Measurements from ENCODE around the gene RGS7BP. TPM values are rescaled to one million over a fixed set of nuclear protein-coding genes. Genes with fewer than 3 reads are reported as not detected.

RGS7BP gene
- total RNA-seq, 1 donor from 2014 or later: 0.43 TPM

DNA sequence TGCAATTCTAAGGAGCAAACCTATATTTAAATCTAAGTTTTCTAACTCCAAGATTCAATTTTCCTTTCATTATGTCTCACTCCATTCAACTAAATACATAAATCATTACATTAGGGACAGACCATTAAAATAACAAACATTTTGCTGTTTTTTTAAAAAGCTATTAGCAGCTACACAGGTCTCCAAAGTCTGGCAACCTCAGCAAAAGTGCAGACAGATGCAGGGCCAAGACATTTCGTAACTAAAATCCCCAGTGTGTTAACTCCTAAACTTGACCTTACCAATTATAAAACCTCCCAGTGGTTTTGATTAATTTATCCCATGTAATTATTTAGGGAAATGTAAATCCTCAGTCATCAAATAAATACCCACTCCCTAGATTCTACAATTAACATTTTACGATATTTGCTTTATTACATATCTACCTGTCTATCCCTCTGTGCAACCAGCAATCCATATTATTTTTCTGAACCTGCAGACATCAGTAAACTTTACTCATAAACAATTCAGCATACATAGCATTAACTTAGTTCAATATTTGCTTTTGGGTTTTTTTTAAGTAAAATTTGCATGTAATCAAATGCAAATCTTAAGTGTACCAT, 64.7 kb downstream of the RGS7BP start:
- H3K36me3 Mint-ChIP-seq: no peaks in the 10 kb centered on the region
- Histone ChIP-seq H3K27ac (no peak overlapping the region), H3K36me3 (no peaks in the 10 kb centered on the region), H3F3A (ENCODE audit: low read depth) (no peaks in the 10 kb centered on the region), H3K79me2 (ENCODE audit: low read depth) (no peaks in the 10 kb centered on the region), H3K4me2 (no peak overlapping the region), H3K27me3 (no peaks in the 10 kb centered on the region), H4K20me1 (ENCODE audit: low read depth) (no peaks in the 10 kb centered on the region), H3K4me1 (no peaks in the 10 kb centered on the region), H2AFZ (replicated peaks) (no peak overlapping the region), H3K9ac (no peak overlapping the region), H3K4me3 (no peak overlapping the region), H3K9me3 (ENCODE audit: low read depth) (no peaks in the 10 kb centered on the region)
- no peak overlapping the region for H3K4me3 Mint-ChIP-seq
- H3K27ac Mint-ChIP-seq: no peak overlapping the region
- DNase-seq (ENCODE audit: low spot score): no peak
- no peaks in the 10 kb centered on the region for H3K9me3 Mint-ChIP-seq
- peaks cover 15% of the 10 kb centered on the region for H3K4me1 Mint-ChIP-seq
- no peak for TF ChIP-seq EZH2phosphoT487 (IDR thresholded peaks at IDR 0.05)
- TF ChIP-seq CTCF (IDR thresholded peaks at IDR 0.05): no peak
- peaks cover 2% of the 10 kb centered on the region for H3K27me3 Mint-ChIP-seq (ENCODE audit: insufficient read depth, low read depth)

DNA sequence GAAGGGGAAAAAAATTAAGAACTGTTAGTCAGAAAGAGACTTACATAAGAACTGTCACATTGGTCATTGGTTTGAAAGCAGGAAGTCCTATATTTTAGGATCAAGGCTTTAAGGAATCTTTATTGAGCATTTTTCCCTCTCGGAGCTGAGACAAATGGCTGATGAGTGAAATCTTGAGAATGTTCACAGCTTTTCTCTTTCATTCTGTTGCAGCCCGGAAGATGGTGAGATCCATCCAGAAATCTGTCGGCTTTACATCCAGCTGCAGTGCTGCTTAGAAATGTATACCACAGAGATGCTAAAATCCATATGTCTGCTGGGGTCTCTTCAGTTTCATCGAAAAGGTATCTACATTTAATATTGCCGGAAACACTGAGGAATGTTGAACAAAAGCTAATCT, 69.7 kb downstream of the RGS7BP start:
- TF ChIP-seq CTCF (IDR thresholded peaks at IDR 0.05) (no peak), EZH2phosphoT487 (IDR thresholded peaks at IDR 0.05) (no peak), EZH2 (IDR thresholded peaks at IDR 0.05) (no peak)
- H3K36me3 Mint-ChIP-seq: no peaks in the 10 kb centered on the region
- Histone ChIP-seq H2AFZ (replicated peaks) (peak overlapping the region; percentile 30), H3K4me3 (no peak overlapping the region), H3K4me2 (no peak overlapping the region), H3F3A (ENCODE audit: low read depth) (no peaks in the 10 kb centered on the region), H3K9me3 (ENCODE audit: low read depth) (no peaks in the 10 kb centered on the region), H3K9ac (no peak overlapping the region), H3K4me1 (no peaks in the 10 kb centered on the region), H3K27ac (no peak overlapping the region), H4K20me1 (ENCODE audit: low read depth) (no peaks in the 10 kb centered on the region), H3K79me2 (ENCODE audit: low read depth) (no peaks in the 10 kb centered on the region), H3K36me3 (no peaks in the 10 kb centered on the region), H3K27me3 (no peaks in the 10 kb centered on the region)
- no peaks in the 10 kb centered on the region for H3K27me3 Mint-ChIP-seq (ENCODE audit: insufficient read depth, low read depth)
- H3K27ac Mint-ChIP-seq: no peak overlapping the region
- DNase-seq (ENCODE audit: low spot score): no peak
- no peaks in the 10 kb centered on the region for H3K9me3 Mint-ChIP-seq
- no peaks in the 10 kb centered on the region for H3K4me1 Mint-ChIP-seq
- no peak overlapping the region for H3K4me3 Mint-ChIP-seq

DNA sequence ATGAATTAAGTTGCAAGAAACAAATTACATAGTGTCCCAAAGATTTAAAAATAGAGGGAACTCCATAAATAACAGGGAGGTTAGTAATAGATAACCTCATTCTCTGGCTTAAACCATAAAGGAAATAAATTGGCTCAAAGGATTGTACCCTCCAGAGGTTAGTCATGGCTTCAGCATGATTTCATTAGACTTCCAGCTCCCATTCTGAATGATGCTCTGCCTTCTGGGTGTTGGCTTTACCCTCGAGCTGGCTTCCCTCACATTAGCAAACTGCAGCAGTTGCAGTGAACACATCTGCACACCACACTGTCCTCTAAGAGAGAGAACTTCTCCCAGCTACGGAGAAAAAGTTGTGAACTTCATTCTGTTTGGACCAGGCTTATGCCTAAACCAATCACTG, 70.4 kb downstream of the RGS7BP start:
- H3K4me2 ChIP-seq: no peak overlapping the region
- Mint-ChIP-seq H3K4me1 (no peaks in the 10 kb centered on the region), H3K4me3 (no peak overlapping the region), H3K9me3 (no peaks in the 10 kb centered on the region), H3K27ac (no peak overlapping the region), H3K27me3 (ENCODE audit: insufficient read depth, low read depth) (no peaks in the 10 kb centered on the region), H3K36me3 (no peaks in the 10 kb centered on the region)
- H3K27ac ChIP-seq: no peak overlapping the region
- no peaks in the 10 kb centered on the region for H3K9me3 ChIP-seq (ENCODE audit: low read depth)
- H3K27me3 ChIP-seq: no peaks in the 10 kb centered on the region
- H4K20me1 ChIP-seq (ENCODE audit: low read depth): no peaks in the 10 kb centered on the region
- no peak overlapping the region for H3K9ac ChIP-seq
- DNase-seq (ENCODE audit: low spot score): no peak
- H3K79me2 ChIP-seq (ENCODE audit: low read depth): no peaks in the 10 kb centered on the region
- no peak overlapping the region for H3K4me3 ChIP-seq
- no peaks in the 10 kb centered on the region for H3K36me3 ChIP-seq
- H3F3A ChIP-seq (ENCODE audit: low read depth): no peaks in the 10 kb centered on the region
- peak overlapping the region; percentile 0 for H2AFZ ChIP-seq (replicated peaks)
- TF ChIP-seq EZH2phosphoT487 (IDR thresholded peaks at IDR 0.05) (no peak), EZH2 (IDR thresholded peaks at IDR 0.05) (no peak)
- H3K4me1 ChIP-seq: no peaks in the 10 kb centered on the region

- DNase-seq (ENCODE audit: low spot score): no peak
- Mint-ChIP-seq H3K36me3 (no peaks in the 10 kb centered on the region), H3K27ac (no peak overlapping the region), H3K9me3 (no peaks in the 10 kb centered on the region), H3K4me1 (no peaks in the 10 kb centered on the region), H3K27me3 (ENCODE audit: insufficient read depth, low read depth) (peaks cover 2% of the 10 kb centered on the region), H3K4me3 (no peak overlapping the region)
- no peak overlapping the region for H3K9ac ChIP-seq
- H2AFZ ChIP-seq (replicated peaks): no peak overlapping the region
- no peaks in the 10 kb centered on the region for H4K20me1 ChIP-seq (ENCODE audit: low read depth)
- no peaks in the 10 kb centered on the region for H3K27me3 ChIP-seq
- H3F3A ChIP-seq (ENCODE audit: low read depth): no peaks in the 10 kb centered on the region
- no peaks in the 10 kb centered on the region for H3K79me2 ChIP-seq (ENCODE audit: low read depth)
- no peak overlapping the region for H3K27ac ChIP-seq
- no peak overlapping the region for H3K4me2 ChIP-seq
- H3K9me3 ChIP-seq (ENCODE audit: low read depth): no peaks in the 10 kb centered on the region
- H3K36me3 ChIP-seq: no peaks in the 10 kb centered on the region
- no peaks in the 10 kb centered on the region for H3K4me1 ChIP-seq
- H3K4me3 ChIP-seq: no peak overlapping the region
- TF ChIP-seq CTCF (IDR thresholded peaks at IDR 0.05): no peak
- TF ChIP-seq EZH2 (IDR thresholded peaks at IDR 0.05): no peak
- TF ChIP-seq EZH2phosphoT487 (IDR thresholded peaks at IDR 0.05): no peak
These were observed 79.8 kb downstream of the RGS7BP start for GRCh38 chr5:64585646-64586045.
